Measurements from ENCODE around the gene STC2.

The STC2 gene

DNA sequence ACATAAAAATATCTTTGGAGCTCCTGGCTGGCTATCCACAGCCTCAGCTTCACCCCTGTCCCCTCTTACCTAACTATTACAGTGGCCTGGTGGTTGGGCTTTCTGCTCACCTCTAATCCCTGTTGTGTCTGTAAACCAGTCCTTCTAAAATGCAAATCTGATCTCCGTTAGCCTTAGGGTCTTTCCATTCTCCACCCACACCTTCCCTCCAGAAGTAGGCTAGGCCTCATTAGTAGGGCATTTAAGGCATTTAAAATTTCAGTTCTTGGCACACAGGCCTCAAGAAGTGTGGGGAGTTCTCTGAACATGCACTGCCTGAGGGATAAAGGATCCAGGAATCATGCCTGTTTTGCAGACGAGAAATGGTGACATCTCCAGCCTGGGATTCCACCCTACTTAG, 26.4 kb upstream of the STC2 start:
- DNase-seq (ENCODE audit: low read depth in 1 of 2, low spot score in 1 of 2), result no peak
- TF ChIP-seq, protein P1, sequence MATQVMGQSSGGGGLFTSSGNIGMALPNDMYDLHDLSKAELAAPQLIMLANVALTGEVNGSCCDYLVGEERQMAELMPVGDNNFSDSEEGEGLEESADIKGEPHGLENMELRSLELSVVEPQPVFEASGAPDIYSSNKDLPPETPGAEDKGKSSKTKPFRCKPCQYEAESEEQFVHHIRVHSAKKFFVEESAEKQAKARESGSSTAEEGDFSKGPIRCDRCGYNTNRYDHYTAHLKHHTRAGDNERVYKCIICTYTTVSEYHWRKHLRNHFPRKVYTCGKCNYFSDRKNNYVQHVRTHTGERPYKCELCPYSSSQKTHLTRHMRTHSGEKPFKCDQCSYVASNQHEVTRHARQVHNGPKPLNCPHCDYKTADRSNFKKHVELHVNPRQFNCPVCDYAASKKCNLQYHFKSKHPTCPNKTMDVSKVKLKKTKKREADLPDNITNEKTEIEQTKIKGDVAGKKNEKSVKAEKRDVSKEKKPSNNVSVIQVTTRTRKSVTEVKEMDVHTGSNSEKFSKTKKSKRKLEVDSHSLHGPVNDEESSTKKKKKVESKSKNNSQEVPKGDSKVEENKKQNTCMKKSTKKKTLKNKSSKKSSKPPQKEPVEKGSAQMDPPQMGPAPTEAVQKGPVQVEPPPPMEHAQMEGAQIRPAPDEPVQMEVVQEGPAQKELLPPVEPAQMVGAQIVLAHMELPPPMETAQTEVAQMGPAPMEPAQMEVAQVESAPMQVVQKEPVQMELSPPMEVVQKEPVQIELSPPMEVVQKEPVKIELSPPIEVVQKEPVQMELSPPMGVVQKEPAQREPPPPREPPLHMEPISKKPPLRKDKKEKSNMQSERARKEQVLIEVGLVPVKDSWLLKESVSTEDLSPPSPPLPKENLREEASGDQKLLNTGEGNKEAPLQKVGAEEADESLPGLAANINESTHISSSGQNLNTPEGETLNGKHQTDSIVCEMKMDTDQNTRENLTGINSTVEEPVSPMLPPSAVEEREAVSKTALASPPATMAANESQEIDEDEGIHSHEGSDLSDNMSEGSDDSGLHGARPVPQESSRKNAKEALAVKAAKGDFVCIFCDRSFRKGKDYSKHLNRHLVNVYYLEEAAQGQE (IDR thresholded peaks at IDR 0.05; ENCODE audit: insufficient replicate concordance, low read depth), result no peak
- no peak for TF ChIP-seq POLR2AphosphoS5 (IDR thresholded peaks at IDR 0.05; ENCODE audit: low read depth)
- TF ChIP-seq GABPA (IDR thresholded peaks at IDR 0.05; ENCODE audit: low read depth), result no peak
- TF ChIP-seq SPI1 (IDR thresholded peaks at IDR 0.05; ENCODE audit: borderline replicate concordance, low read depth), result no peak
- TF ChIP-seq, protein P2, sequence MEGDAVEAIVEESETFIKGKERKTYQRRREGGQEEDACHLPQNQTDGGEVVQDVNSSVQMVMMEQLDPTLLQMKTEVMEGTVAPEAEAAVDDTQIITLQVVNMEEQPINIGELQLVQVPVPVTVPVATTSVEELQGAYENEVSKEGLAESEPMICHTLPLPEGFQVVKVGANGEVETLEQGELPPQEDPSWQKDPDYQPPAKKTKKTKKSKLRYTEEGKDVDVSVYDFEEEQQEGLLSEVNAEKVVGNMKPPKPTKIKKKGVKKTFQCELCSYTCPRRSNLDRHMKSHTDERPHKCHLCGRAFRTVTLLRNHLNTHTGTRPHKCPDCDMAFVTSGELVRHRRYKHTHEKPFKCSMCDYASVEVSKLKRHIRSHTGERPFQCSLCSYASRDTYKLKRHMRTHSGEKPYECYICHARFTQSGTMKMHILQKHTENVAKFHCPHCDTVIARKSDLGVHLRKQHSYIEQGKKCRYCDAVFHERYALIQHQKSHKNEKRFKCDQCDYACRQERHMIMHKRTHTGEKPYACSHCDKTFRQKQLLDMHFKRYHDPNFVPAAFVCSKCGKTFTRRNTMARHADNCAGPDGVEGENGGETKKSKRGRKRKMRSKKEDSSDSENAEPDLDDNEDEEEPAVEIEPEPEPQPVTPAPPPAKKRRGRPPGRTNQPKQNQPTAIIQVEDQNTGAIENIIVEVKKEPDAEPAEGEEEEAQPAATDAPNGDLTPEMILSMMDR (IDR thresholded peaks at IDR 0.05; ENCODE audit: insufficient read depth, low read length), result no peak
- H3K27me3 ChIP-seq (ENCODE audit: insufficient read depth, poor library complexity, severe bottlenecking), result peaks cover 5% of the 10 kb centered on the region

DNA sequence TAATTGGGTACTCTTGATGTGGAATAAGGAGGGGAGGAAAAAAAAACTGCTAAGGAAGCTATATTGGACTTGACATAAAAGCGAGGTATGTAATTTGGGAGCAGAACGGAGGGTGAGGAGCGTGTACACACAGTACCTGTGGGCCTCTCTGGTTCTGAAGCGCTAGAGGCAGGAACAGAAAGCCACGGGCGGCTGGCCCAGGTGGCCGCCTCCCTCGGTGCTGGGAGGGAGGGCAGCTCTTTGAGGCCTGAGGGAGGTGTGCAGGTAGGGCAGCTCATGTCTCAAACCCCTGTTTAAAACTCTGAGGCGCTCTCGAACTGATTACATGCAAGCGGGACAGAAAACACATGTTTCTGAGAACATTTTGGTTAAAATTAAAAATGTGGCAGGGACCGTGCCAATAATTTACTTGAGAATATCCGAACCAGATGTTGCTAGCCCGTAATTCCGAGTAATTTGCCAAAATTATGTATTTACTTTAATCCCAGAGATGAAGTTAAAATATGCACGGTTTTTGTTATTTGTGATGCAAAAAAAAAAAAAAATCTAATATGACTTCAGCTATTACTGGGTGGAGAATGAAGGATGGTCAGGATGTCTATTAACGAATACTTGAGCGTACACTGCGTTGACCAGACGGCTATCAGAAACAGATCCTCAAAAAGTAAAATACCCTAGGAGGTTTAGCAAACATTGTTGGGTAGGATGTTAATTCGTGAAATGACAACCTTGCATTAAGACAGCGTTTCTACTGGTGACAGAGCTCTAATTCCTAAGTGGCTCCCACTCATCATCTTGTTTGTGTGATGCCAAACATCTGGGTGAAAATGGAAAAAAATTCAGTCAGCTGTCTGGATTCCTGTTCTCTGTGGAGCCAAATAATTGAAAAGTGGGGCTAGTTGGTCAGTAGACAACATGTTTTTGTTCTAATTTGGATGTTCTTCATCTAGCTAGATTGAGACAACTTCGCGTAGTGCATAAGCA, 24.4 kb upstream of the STC2 start:
- TF ChIP-seq, protein P1 (IDR thresholded peaks at IDR 0.05; ENCODE audit: insufficient replicate concordance, low read depth), result no peak
- TF ChIP-seq SPI1 (IDR thresholded peaks at IDR 0.05; ENCODE audit: borderline replicate concordance, low read depth) (no peak), GABPA (IDR thresholded peaks at IDR 0.05; ENCODE audit: low read depth) (no peak), POLR2AphosphoS5 (IDR thresholded peaks at IDR 0.05; ENCODE audit: low read depth) (no peak)
- TF ChIP-seq, protein P2 (IDR thresholded peaks at IDR 0.05; ENCODE audit: insufficient read depth, low read length), result no peak
- Histone ChIP-seq H3K27me3 (ENCODE audit: insufficient read depth, poor library complexity, severe bottlenecking) (no peaks in the 10 kb centered on the region), H3K4me3 (replicated peaks; ENCODE audit: insufficient read depth, low read length) (no peak overlapping the region), H3K27ac (replicated peaks) (no peak overlapping the region)
- no peak for DNase-seq (ENCODE audit: low read depth in 1 of 2, low spot score in 1 of 2)

More for the DNA sequence above, 26.4 kb upstream of the STC2 start:
- no peak overlapping the region for H3K4me3 ChIP-seq (replicated peaks; ENCODE audit: insufficient read depth, low read length)
- no peak overlapping the region for H3K27ac ChIP-seq (replicated peaks)

DNA sequence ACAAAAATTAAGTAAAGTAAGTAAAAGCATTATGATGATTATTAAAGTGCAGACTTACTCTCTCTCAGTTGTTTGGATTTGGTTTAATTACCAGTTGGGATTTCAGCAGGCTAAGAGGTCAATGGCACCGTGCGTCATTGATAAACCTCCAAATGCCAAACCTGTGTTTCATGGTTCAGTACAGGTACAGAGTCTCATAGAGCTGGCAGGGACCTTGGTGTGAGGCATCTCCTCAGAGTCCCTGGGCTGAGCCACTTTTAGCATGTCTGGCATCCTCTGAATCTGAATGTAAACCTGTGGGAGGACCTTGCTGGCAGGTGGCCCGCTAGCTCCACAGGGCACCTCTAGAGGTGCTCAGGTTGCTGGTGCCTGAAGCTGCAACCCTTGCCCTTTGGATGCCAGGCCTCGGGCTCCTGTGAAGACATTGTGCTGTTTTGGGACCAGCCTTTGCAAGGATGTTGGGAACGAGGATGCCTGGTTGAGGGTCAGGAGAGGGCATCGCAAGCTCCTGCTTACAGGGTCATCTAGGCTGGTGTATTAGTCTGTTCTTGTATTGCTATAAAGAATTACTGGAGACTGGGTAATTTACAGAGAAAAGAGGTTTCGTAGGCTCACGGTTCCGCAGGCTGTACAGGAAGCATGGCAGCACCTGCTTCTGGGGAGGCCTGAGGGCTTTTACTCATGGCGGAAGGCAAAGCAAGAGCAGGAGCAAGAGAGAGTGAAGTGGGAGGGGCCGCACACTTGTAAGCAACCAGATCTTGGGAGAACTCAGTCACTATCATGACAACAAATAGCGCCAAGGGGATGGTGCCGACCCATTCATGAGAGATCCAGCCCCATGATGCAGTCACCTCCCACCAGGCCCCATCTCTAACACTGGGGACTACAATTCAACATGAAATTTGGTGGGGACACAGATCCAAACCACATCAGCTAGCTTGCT, 14.9 kb upstream of the STC2 start:
- DNase-seq (ENCODE audit: low read depth in 1 of 2, low spot score in 1 of 2), result no peak
- no peaks in the 10 kb centered on the region for H3K27me3 ChIP-seq (ENCODE audit: insufficient read depth, poor library complexity, severe bottlenecking)
- H3K4me3 ChIP-seq (replicated peaks; ENCODE audit: insufficient read depth, low read length), result no peak overlapping the region
- no peak overlapping the region for H3K27ac ChIP-seq (replicated peaks)
- TF ChIP-seq, protein P2 (IDR thresholded peaks at IDR 0.05; ENCODE audit: insufficient read depth, low read length), result no peak
- TF ChIP-seq, protein P1 (IDR thresholded peaks at IDR 0.05; ENCODE audit: insufficient replicate concordance, low read depth), result no peak
- no peak for TF ChIP-seq SPI1 (IDR thresholded peaks at IDR 0.05; ENCODE audit: borderline replicate concordance, low read depth)
- no peak for TF ChIP-seq POLR2AphosphoS5 (IDR thresholded peaks at IDR 0.05; ENCODE audit: low read depth)

Measured in HL-60 (cell line).